ENCODE measurements around the gene WNT1.

- TF ChIP-seq POLR2AphosphoS5 (IDR thresholded peaks at IDR 0.05) (no peak), CTCF (IDR thresholded peaks at IDR 0.05) (no peak), POLR2A (IDR thresholded peaks at IDR 0.05) (no peak)
Observed at GRCh38 chr12:49026101-49026500, 48.0 kb downstream of the WNT1 start.
